Fibroblast of lung (primary cell): ENCODE data around the gene SEC31B. TPM values are rescaled to one million over a fixed set of nuclear protein-coding genes. Genes with fewer than 3 reads are reported as not detected.
A peak's percentile ranks its signal among the peaks of the same experiment; 100 is the strongest.

ENCODE experiments used
- DNase-seq, 2 donors: peaks; one replicate each; pipeline versions ENCODE4 v3.0.0 to v3.0.0-alpha.2; 2010; ENCODE audit warnings: low read depth in 2 of 2
- H2AFZ ChIP-seq: 2 replicates; pipeline ENCODE4 v1.5.1; 2012; ENCODE audit warnings: low read length, control low read depth, inconsistent platforms
- H3K27ac ChIP-seq: 2 replicates; pipeline ENCODE4 v1.5.1; 2011; ENCODE audit warnings: low read length, control low read depth; ENCODE audit not compliant: insufficient read depth
- H3K27me3 ChIP-seq: 2 replicates; pipeline ENCODE4 v1.5.1; 2011; ENCODE audit warnings: mild to moderate bottlenecking, low read length; ENCODE audit not compliant: control insufficient read depth, insufficient read depth
- H3K36me3 ChIP-seq: 2 replicates; pipeline ENCODE4 v1.5.1; 2011; ENCODE audit warnings: low read length; ENCODE audit not compliant: control insufficient read depth, insufficient read depth
- H3K4me1 ChIP-seq: 2 replicates; pipeline ENCODE4 v1.5.1; 2011; ENCODE audit warnings: low read length; ENCODE audit not compliant: control insufficient read depth, insufficient read depth; ENCODE audit errors: extremely low read depth
- H3K4me2 ChIP-seq: 2 replicates; pipeline ENCODE4 v1.5.1; 2011; ENCODE audit warnings: low read length, control low read depth; ENCODE audit not compliant: insufficient read depth; ENCODE audit errors: extremely low read depth
- H3K4me3 ChIP-seq, 4 experiments: fragments of 200-600 bp in 1 of 4; sonication (generic) in 1 of 4; replicated peaks in 1 of 4; 2 replicates each; pipeline ENCODE4 v1.5.1; 2011 to 2016; ENCODE audit warnings: low read length in 4 of 4, low read depth in 3 of 4, mild to moderate bottlenecking in 3 of 4, control low read depth in 2 of 4, inconsistent platforms in 1 of 4, mixed read lengths in 1 of 4; ENCODE audit not compliant: insufficient read depth in 1 of 4; ENCODE audit errors: control extremely low read depth in 1 of 4
- H3K79me2 ChIP-seq: 2 replicates; pipeline ENCODE4 v1.5.1; 2012; ENCODE audit warnings: mild to moderate bottlenecking, low read length, inconsistent platforms; ENCODE audit not compliant: control insufficient read depth, insufficient read depth
- H3K9ac ChIP-seq: 2 replicates; pipeline ENCODE4 v1.5.1; 2011; ENCODE audit warnings: mild to moderate bottlenecking, low read length, control low read depth; ENCODE audit not compliant: insufficient read depth
- H3K9me3 ChIP-seq: 2 replicates; pipeline ENCODE4 v1.5.1; 2012; ENCODE audit warnings: low read depth, low read length; ENCODE audit not compliant: control insufficient read depth, insufficient read depth
- H4K20me1 ChIP-seq: 2 replicates; pipeline ENCODE4 v1.5.1; 2011; ENCODE audit warnings: low read length; ENCODE audit not compliant: control insufficient read depth, insufficient read depth; ENCODE audit errors: extremely low read depth
- EZH2 ChIP-seq: IDR thresholded peaks from 2 replicates; pipeline ENCODE4 v1.5.1; 2012; ENCODE audit warnings: low read length, control low read depth, mild to moderate bottlenecking; ENCODE audit errors: missing control alignments
- polyA plus RNA-seq, 2 donors: library from polyadenylated mRNA; depleted of rRNA in 1 of 2; stranded (reverse) in 1 of 2; unstranded in 1 of 2; fragments of >200 nt; gene quantifications; 2 replicates each; pipeline ENCODE4 v1.2.1, GENCODE V29; 2011 to 2012; ENCODE audit warnings: missing spikeins in 1 of 2
- total RNA-seq: library from RNA; depleted of rRNA; stranded (reverse); fragments of >200 nt; gene quantifications from 2 replicates; pipeline ENCODE4 v1.2.1, GENCODE V29; 2014
- TF ChIP-seq, protein P1 (sequence below), 2 donors: IDR thresholded peaks in 1 of 2; conservative IDR thresholded peaks in 1 of 2; 1 replicate in 1 of 2; 2 replicates in 1 of 2; pipeline ENCODE4 v1.5.1; 2011 to 2012; ENCODE audit warnings: low read length in 2 of 2, control low read depth in 1 of 2, inconsistent platforms in 1 of 2, low read depth in 1 of 2, mild to moderate bottlenecking in 1 of 2

The SEC31B gene
- total and polyA plus RNA-seq, 2 donors (not counting 1 experiment from before 2014, with no cell fraction given): 2.7 to 3.0 TPM

DNA sequence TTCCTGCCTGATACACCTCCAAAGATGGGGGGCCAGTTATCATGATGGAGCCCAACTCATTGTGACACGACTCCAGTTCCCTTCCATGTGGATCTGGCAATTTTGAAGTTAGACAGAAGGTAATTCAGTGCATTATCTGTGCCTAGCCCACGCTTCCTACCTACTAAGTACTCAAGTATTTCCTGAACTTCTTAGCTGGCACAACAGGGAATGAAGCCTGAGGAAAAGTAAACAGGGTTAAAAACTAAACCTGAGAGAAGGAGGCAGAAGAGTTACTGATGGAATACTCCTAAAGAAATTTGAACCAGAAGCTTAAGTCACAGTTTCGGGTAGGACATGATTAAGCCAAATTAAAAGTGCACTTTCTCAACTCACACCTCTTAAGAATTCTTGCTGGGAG lies 1.1 kb upstream of the SEC31B start:
- H3K4me3 ChIP-seq: no peak overlapping the region
- no peaks in the 10 kb centered on the region for H3K9me3 ChIP-seq
- no peaks in the 10 kb centered on the region for H4K20me1 ChIP-seq
- H3K9ac ChIP-seq: no peak overlapping the region
- peaks cover 4% of the 10 kb centered on the region for H3K36me3 ChIP-seq
- H3K27ac ChIP-seq: no peak overlapping the region
- H3K79me2 ChIP-seq: no peaks in the 10 kb centered on the region
- no peaks in the 10 kb centered on the region for H3K27me3 ChIP-seq
- DNase-seq: peak in 1 of 2 donors; percentile 71
- no peak overlapping the region for H3K4me2 ChIP-seq
- no peak overlapping the region for H2AFZ ChIP-seq
- H3K4me1 ChIP-seq: peaks cover 5% of the 10 kb centered on the region
- TF ChIP-seq EZH2: no peak
- TF ChIP-seq, protein P1, sequence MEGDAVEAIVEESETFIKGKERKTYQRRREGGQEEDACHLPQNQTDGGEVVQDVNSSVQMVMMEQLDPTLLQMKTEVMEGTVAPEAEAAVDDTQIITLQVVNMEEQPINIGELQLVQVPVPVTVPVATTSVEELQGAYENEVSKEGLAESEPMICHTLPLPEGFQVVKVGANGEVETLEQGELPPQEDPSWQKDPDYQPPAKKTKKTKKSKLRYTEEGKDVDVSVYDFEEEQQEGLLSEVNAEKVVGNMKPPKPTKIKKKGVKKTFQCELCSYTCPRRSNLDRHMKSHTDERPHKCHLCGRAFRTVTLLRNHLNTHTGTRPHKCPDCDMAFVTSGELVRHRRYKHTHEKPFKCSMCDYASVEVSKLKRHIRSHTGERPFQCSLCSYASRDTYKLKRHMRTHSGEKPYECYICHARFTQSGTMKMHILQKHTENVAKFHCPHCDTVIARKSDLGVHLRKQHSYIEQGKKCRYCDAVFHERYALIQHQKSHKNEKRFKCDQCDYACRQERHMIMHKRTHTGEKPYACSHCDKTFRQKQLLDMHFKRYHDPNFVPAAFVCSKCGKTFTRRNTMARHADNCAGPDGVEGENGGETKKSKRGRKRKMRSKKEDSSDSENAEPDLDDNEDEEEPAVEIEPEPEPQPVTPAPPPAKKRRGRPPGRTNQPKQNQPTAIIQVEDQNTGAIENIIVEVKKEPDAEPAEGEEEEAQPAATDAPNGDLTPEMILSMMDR (conservative IDR thresholded peaks at IDR 0.05 in 1 of 2, IDR thresholded peaks at IDR 0.05 in 1 of 2; ENCODE audit: low read depth in 1 of 2, low read length in 2 of 2): no peak

DNA sequence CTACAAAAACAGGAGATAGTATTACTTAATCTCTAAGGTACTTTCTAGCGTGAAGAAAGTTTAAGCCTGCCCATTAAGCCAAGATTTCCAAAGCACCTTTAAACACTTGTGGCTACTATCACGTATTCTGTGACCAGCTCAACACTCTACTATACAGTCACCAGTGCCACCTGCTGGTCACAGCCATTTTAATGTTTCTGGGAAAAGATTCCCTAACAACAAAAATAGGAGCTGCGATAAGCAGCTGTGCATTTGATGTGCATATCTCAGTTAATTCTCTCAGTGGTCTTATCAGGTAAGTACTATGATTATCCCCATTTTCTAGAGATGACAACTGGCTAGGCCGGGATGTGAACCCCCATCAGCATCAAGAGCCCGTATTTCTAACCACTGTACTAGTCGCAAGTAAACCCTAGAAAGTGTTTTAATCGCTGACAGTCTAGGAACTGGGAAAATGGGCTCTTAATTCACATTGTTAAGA lies 860 bp downstream of the SEC31B start:
- H3K4me2 ChIP-seq: peak overlapping the region; percentile 85
- peak; percentile 58 to 66 for DNase-seq
- no peaks in the 10 kb centered on the region for H3K36me3 ChIP-seq
- no peaks in the 10 kb centered on the region for H4K20me1 ChIP-seq
- peak overlapping the region; percentile 66 for H2AFZ ChIP-seq
- H3K4me1 ChIP-seq: peaks cover 5% of the 10 kb centered on the region
- H3K27ac ChIP-seq: no peak overlapping the region
- H3K79me2 ChIP-seq: no peaks in the 10 kb centered on the region
- TF ChIP-seq, protein P1 (conservative IDR thresholded peaks at IDR 0.05 in 1 of 2, IDR thresholded peaks at IDR 0.05 in 1 of 2; ENCODE audit: low read depth in 1 of 2, low read length in 2 of 2): peak; percentile 60 to 71
- TF ChIP-seq EZH2: no peak
- H3K9ac ChIP-seq: no peak overlapping the region
- peak overlapping the region; percentile 31 to 54 (median 39) for H3K4me3 ChIP-seq
- no peaks in the 10 kb centered on the region for H3K9me3 ChIP-seq
- H3K27me3 ChIP-seq: no peaks in the 10 kb centered on the region

DNA sequence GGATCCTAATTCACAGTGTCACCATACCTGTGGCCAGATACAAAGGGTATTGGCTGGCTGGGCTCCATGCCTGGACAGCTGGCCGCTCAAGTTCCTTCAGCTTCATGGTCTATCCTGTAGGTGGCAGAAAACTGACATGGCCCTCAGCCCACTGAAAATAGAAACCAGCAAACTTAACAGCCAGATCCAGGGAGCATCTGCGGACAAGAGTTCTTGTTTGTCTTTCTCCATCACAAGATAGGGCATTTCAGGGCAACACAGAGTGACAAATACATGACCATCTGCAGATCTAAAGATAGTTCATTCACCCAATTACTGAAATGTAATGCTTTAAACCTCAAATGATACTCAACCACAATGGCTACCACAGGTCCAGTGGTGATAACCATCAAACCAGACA lies 2.8 kb downstream of the SEC31B start:
- no peaks in the 10 kb centered on the region for H3K79me2 ChIP-seq

More for the DNA sequence above, 2.8 kb downstream of the SEC31B start:
- Histone ChIP-seq H3K27me3 (no peaks in the 10 kb centered on the region), H3K27ac (no peak overlapping the region), H2AFZ (no peak overlapping the region), H3K4me3 (no peak overlapping the region), H3K4me1 (peaks cover 5% of the 10 kb centered on the region), H4K20me1 (no peaks in the 10 kb centered on the region), H3K4me2 (no peak overlapping the region), H3K9me3 (no peaks in the 10 kb centered on the region), H3K9ac (no peak overlapping the region), H3K36me3 (no peaks in the 10 kb centered on the region)
- DNase-seq: no peak
- no peak for TF ChIP-seq EZH2
- TF ChIP-seq, protein P1 (conservative IDR thresholded peaks at IDR 0.05 in 1 of 2, IDR thresholded peaks at IDR 0.05 in 1 of 2; ENCODE audit: low read depth in 1 of 2, low read length in 2 of 2): no peak
